Neuronal stem cell (in vitro differentiated cells): ENCODE measurements around the gene AP1S3.

Source experiments
- DNase-seq: peaks from one replicate; pipeline ENCODE4 v3.0.0-alpha.2; 2013; ENCODE audit warnings: low spot score
- H2AFZ ChIP-seq: one replicate; pipeline ENCODE4 v1.6.1; 2013; ENCODE audit warnings: mild to moderate bottlenecking, low read length, inconsistent platforms
- H2AK5ac ChIP-seq: 2 replicates; pipeline ENCODE4 v1.6.1; 2013; ENCODE audit warnings: low read depth, mild to moderate bottlenecking, inconsistent platforms, low read length, moderate library complexity, mixed read lengths
- H2BK120ac ChIP-seq: 2 replicates; pipeline ENCODE4 v1.6.1; 2013; ENCODE audit warnings: low read depth, mild to moderate bottlenecking, inconsistent platforms, low read length, moderate library complexity, mixed read lengths
- H2BK12ac ChIP-seq: one replicate; pipeline ENCODE4 v1.6.1; 2013; ENCODE audit warnings: low read length, inconsistent platforms
- H2BK15ac ChIP-seq: 2 replicates; pipeline ENCODE4 v1.6.1; 2013; ENCODE audit warnings: mild to moderate bottlenecking, low read length, inconsistent platforms, mixed read lengths
- H2BK5ac ChIP-seq: one replicate; pipeline ENCODE4 v1.6.1; 2013; ENCODE audit warnings: inconsistent platforms, mild to moderate bottlenecking, low read length, moderate library complexity
- H3K14ac ChIP-seq: one replicate; pipeline ENCODE4 v1.6.1; 2013; ENCODE audit warnings: low read length, inconsistent platforms
- H3K18ac ChIP-seq: 2 replicates; pipeline ENCODE4 v1.6.1; 2013; ENCODE audit warnings: low read length, inconsistent platforms
- H3K23ac ChIP-seq: 2 replicates; pipeline ENCODE4 v1.6.1; 2013; ENCODE audit warnings: low read depth, mild to moderate bottlenecking, mixed read lengths, low read length, inconsistent platforms; ENCODE audit not compliant: poor library complexity
- H3K27ac ChIP-seq: replicated peaks from 3 replicates; pipeline ENCODE4 v1.5.1; 2013; ENCODE audit warnings: low read length, inconsistent platforms
- H3K27me3 ChIP-seq, 3 experiments: 2 replicates each; pipeline ENCODE4 v1.6.1; 2013; ENCODE audit warnings: low read length in 3 of 3, mild to moderate bottlenecking in 2 of 3, inconsistent platforms in 1 of 3, low read depth in 1 of 3, mixed read lengths in 1 of 3, moderate library complexity in 1 of 3; ENCODE audit not compliant: control insufficient read depth in 3 of 3, insufficient read depth in 3 of 3
- H3K36me3 ChIP-seq, 2 donors: replicated peaks in 1 of 2; 2 replicates each; pipeline ENCODE4 v1.6.1; 2013; ENCODE audit warnings: low read length in 2 of 2; ENCODE audit not compliant: control insufficient read depth in 2 of 2, insufficient read depth in 2 of 2
- H3K4ac ChIP-seq: 2 replicates; pipeline ENCODE4 v1.6.1; 2013; ENCODE audit warnings: inconsistent platforms, mild to moderate bottlenecking, low read length, moderate library complexity
- H3K4me1 ChIP-seq, 2 donors: 1 replicate in 1 of 2; 2 replicates in 1 of 2; pipeline ENCODE4 v1.6.1; 2013; ENCODE audit warnings: low read length in 2 of 2, low read depth in 1 of 2; ENCODE audit not compliant: control insufficient read depth in 2 of 2, insufficient read depth in 1 of 2
- H3K4me2 ChIP-seq: one replicate; pipeline ENCODE4 v1.6.1; 2013; ENCODE audit warnings: mild to moderate bottlenecking, low read length, inconsistent platforms; ENCODE audit not compliant: insufficient read depth, poor library complexity, severe bottlenecking
- H3K4me3 ChIP-seq, 2 donors: 2 replicates each; pipeline ENCODE4 v1.5.1; 2013; ENCODE audit warnings: low read length in 2 of 2, mild to moderate bottlenecking in 2 of 2, inconsistent platforms in 1 of 2, moderate library complexity in 1 of 2
- H3K79me1 ChIP-seq: one replicate; pipeline ENCODE4 v1.6.1; 2013; ENCODE audit warnings: low read depth, mild to moderate bottlenecking, inconsistent platforms, low read length, moderate library complexity
- H3K9ac ChIP-seq: one replicate; pipeline ENCODE4 v1.6.1; 2013; ENCODE audit warnings: mild to moderate bottlenecking, low read depth, low read length, inconsistent platforms; ENCODE audit not compliant: poor library complexity
- H3K9me3 ChIP-seq, 2 donors: replicated peaks in 1 of 2; 2 replicates each; pipeline versions ENCODE3 to v1.6.1; 2013; ENCODE audit warnings: low read length in 2 of 2, mild to moderate bottlenecking in 2 of 2, inconsistent platforms in 1 of 2, low read depth in 1 of 2, mixed read lengths in 1 of 2, moderate library complexity in 1 of 2; ENCODE audit not compliant: control insufficient read depth in 2 of 2, insufficient read depth in 1 of 2
- H4K8ac ChIP-seq: one replicate; pipeline ENCODE4 v1.6.1; 2013; ENCODE audit warnings: low read depth, mild to moderate bottlenecking, inconsistent platforms, low read length, moderate library complexity
- H4K91ac ChIP-seq: one replicate; pipeline ENCODE4 v1.6.1; 2013; ENCODE audit warnings: low read length, low read depth, mild to moderate bottlenecking, inconsistent platforms; ENCODE audit not compliant: poor library complexity
- whole genome bisulfite sequencing, 2 donors: extraction: QIAGEN DNeasy Blood & Tissue Kit; methylation state at CpG; one replicate each; pipeline ENCODE4 v1.1.7; 2013; ENCODE audit warnings: missing lambda C conversion rate in 2 of 2, mixed read lengths in 1 of 2; ENCODE audit not compliant: insufficient read length in 2 of 2, insufficient replicate concordance in 1 of 2; ENCODE audit errors: extremely low coverage in 2 of 2; 5-methylcytosine and 5-hydroxymethylcytosine counted together

Gene AP1S3

GRCh38 chr2:223753940-223754339 is 83.4 kb downstream of the AP1S3 start:
- Histone ChIP-seq H2BK120ac (no peak overlapping the region), H3K9ac (no peak overlapping the region), H2AK5ac (no peak overlapping the region), H3K79me1 (no peaks in the 10 kb centered on the region), H3K4me1 (peaks cover 0 to 4% of the 10 kb centered on the region in 2 donors), H3K4me3 (no peak overlapping the region), H3K9me3 (no peaks in the 10 kb centered on the region), H2AFZ (no peak overlapping the region), H3K23ac (no peak overlapping the region), H2BK12ac (no peak overlapping the region), H3K27me3 (no peaks in the 10 kb centered on the region), H3K14ac (no peak overlapping the region), H3K4ac (no peak overlapping the region), H2BK15ac (no peak overlapping the region), H3K18ac (no peak overlapping the region), H3K36me3 (no peaks in the 10 kb centered on the region), H3K4me2 (no peak overlapping the region), H3K27ac (no peak overlapping the region), H2BK5ac (no peak overlapping the region), H4K91ac (no peak overlapping the region), H4K8ac (no peak overlapping the region)
- DNase-seq: no peak
- WGBS, 2 donors: no CpG with 5 or more reads among the region's 4 CpGs

- no peaks in the 10 kb centered on the region for H3K79me1 ChIP-seq
- H2BK120ac ChIP-seq: no peak overlapping the region
- H3K18ac ChIP-seq: no peak overlapping the region
- no peak overlapping the region for H2BK5ac ChIP-seq
- H3K4me2 ChIP-seq: no peak overlapping the region
- H3K9me3 ChIP-seq: no peaks in the 10 kb centered on the region
- no peaks in the 10 kb centered on the region for H3K36me3 ChIP-seq
- H2AFZ ChIP-seq: no peak overlapping the region
- DNase-seq: no peak
- no peaks in the 10 kb centered on the region for H3K27me3 ChIP-seq
- no peak overlapping the region for H4K91ac ChIP-seq
- H2BK15ac ChIP-seq: no peak overlapping the region
- no peak overlapping the region for H3K9ac ChIP-seq
- H3K23ac ChIP-seq: no peak overlapping the region
- H3K4me3 ChIP-seq: no peak overlapping the region
- H3K4ac ChIP-seq: no peak overlapping the region
- H2AK5ac ChIP-seq: no peak overlapping the region
- no peak overlapping the region for H3K27ac ChIP-seq
- H2BK12ac ChIP-seq: no peak overlapping the region
- no CpG with 5 or more reads among the region's 1 CpG for WGBS, 2 donors
- no peak overlapping the region for H4K8ac ChIP-seq
- H3K14ac ChIP-seq: no peak overlapping the region
- peaks cover 0 to 8% of the 10 kb centered on the region in 2 donors for H3K4me1 ChIP-seq
Observed at GRCh38 chr2:223751012-223751411, 86.4 kb downstream of the AP1S3 start.

GRCh38 chr2:223747392-223748042 is 89.9 kb downstream of the AP1S3 start:
- Histone ChIP-seq H2BK15ac (no peak overlapping the region), H3K27me3 (no peaks in the 10 kb centered on the region), H3K4me1 (peaks cover 1 to 8% of the 10 kb centered on the region in 2 donors), H2BK120ac (no peak overlapping the region), H3K36me3 (no peaks in the 10 kb centered on the region), H3K9ac (no peak overlapping the region), H2BK5ac (no peak overlapping the region), H3K9me3 (no peaks in the 10 kb centered on the region), H3K4me3 (no peak overlapping the region), H3K14ac (no peak overlapping the region), H2AK5ac (no peak overlapping the region), H3K23ac (no peak overlapping the region), H4K8ac (no peak overlapping the region), H3K4ac (no peak overlapping the region), H4K91ac (no peak overlapping the region), H3K79me1 (no peaks in the 10 kb centered on the region), H3K4me2 (no peak overlapping the region), H3K27ac (no peak overlapping the region), H2AFZ (no peak overlapping the region), H3K18ac (no peak overlapping the region), H2BK12ac (no peak overlapping the region)
- no peak for DNase-seq
- WGBS, 2 donors: no CpG with 5 or more reads among the region's 2 CpGs

GRCh38 chr2:223746611-223747010 is 90.8 kb downstream of the AP1S3 start:
- H2BK5ac ChIP-seq: no peak overlapping the region
- H2BK15ac ChIP-seq: no peak overlapping the region
- H3K4me2 ChIP-seq: no peak overlapping the region
- H3K23ac ChIP-seq: no peak overlapping the region
- H3K36me3 ChIP-seq: no peaks in the 10 kb centered on the region
- H3K9ac ChIP-seq: no peak overlapping the region
- no peak for DNase-seq
- no peak overlapping the region for H2BK12ac ChIP-seq
- H2BK120ac ChIP-seq: no peak overlapping the region
- H3K27ac ChIP-seq: no peak overlapping the region
- H2AFZ ChIP-seq: no peak overlapping the region
- no peak overlapping the region for H4K8ac ChIP-seq
- H3K27me3 ChIP-seq: no peaks in the 10 kb centered on the region
- H2AK5ac ChIP-seq: no peak overlapping the region
- H3K4me1 ChIP-seq: peaks cover 1 to 8% of the 10 kb centered on the region in 2 donors
- no peaks in the 10 kb centered on the region for H3K9me3 ChIP-seq
- no peak overlapping the region for H4K91ac ChIP-seq
- H3K79me1 ChIP-seq: no peaks in the 10 kb centered on the region
- H3K4me3 ChIP-seq: no peak overlapping the region
- no peak overlapping the region for H3K18ac ChIP-seq
- no peak overlapping the region for H3K14ac ChIP-seq
- H3K4ac ChIP-seq: no peak overlapping the region
- no CpG with 5 or more reads among the region's 2 CpGs for WGBS, 2 donors
